Right forelimb (tissue), 1 donor: ENCODE measurements around the gene SAP30BP.
"Not testable (repeated sequence)": the region's sequence is repeated elsewhere in the genome, so short reads cannot be mapped to it uniquely, and the experiment has no call there.

Experiments
- DNase-seq: peaks from one replicate; pipeline ENCODE4 v3.0.0-alpha.2; 2018

Gene SAP30BP

GRCh38 chr17:75634754-75635609 is 32.2 kb upstream of the SAP30BP start:
- DNase-seq, result no peak

- DNase-seq, result no peak
Measured at GRCh38 chr17:75635610-75636202, 31.4 kb upstream of the SAP30BP start.

GRCh38 chr17:75636381-75637142 is 30.6 kb upstream of the SAP30BP start:
- no peak for DNase-seq

GRCh38 chr17:75637143-75637538 is 30.0 kb upstream of the SAP30BP start:
- DNase-seq, result no peak

GRCh38 chr17:75637551-75637950 is 29.6 kb upstream of the SAP30BP start:
- DNase-seq, result no peak

GRCh38 chr17:75638039-75638438 is 29.1 kb upstream of the SAP30BP start:
- not testable (repeated sequence) for DNase-seq

GRCh38 chr17:75638893-75639292 is 28.2 kb upstream of the SAP30BP start:
- no peak for DNase-seq

GRCh38 chr17:75639327-75639726 is 27.8 kb upstream of the SAP30BP start:
- DNase-seq, result no peak

- DNase-seq, result no peak
Measured at GRCh38 chr17:75639771-75640555, 27.2 kb upstream of the SAP30BP start.

GRCh38 chr17:75640556-75641119 is 26.5 kb upstream of the SAP30BP start:
- no peak for DNase-seq

- no peak for DNase-seq
Measured at GRCh38 chr17:75641343-75641742, 25.8 kb upstream of the SAP30BP start.

GRCh38 chr17:75642182-75642783 is 24.9 kb upstream of the SAP30BP start:
- no peak for DNase-seq

GRCh38 chr17:75642784-75643642 is 24.1 kb upstream of the SAP30BP start:
- no peak for DNase-seq

GRCh38 chr17:75643643-75644017 is 23.5 kb upstream of the SAP30BP start:
- no peak for DNase-seq

GRCh38 chr17:75645501-75645888 is 21.6 kb upstream of the SAP30BP start:
- no peak for DNase-seq

- no peak for DNase-seq
Measured at GRCh38 chr17:75645889-75646637, 21.1 kb upstream of the SAP30BP start.

- no peak for DNase-seq
Measured at GRCh38 chr17:75646638-75646992, 20.5 kb upstream of the SAP30BP start.

GRCh38 chr17:75647061-75647460 is 20.1 kb upstream of the SAP30BP start:
- no peak for DNase-seq

- DNase-seq, result no peak
Measured at GRCh38 chr17:75647921-75648320, 19.2 kb upstream of the SAP30BP start.

- DNase-seq, result no peak
Measured at GRCh38 chr17:75649687-75650086, 17.5 kb upstream of the SAP30BP start.

GRCh38 chr17:75650874-75651273 is 16.3 kb upstream of the SAP30BP start:
- no peak for DNase-seq
